Activated CD4-positive, alpha-beta T cell treated with anti-CD3 and anti-CD28 coated beads for 36 hours (primary cell): ENCODE results near the gene HAGHL. TPM values are rescaled to one million over a fixed set of nuclear protein-coding genes. Genes with fewer than 3 reads are reported as not detected.

Experiments used
- ATAC-seq: fragments of 200-7000 bp; cut with Tn5 transposase; one replicate; pipeline ENCODE4 v1.10.0; 2021; ENCODE audit warnings: mild to moderate bottlenecking, moderate library complexity
- CTCF ChIA-PET: fragments of 350-600 bp; sonication (Branson Sonifier 250); formaldehyde crosslinking; loops from one replicate; lab custom pipeline; 2021; ENCODE audit warnings: antibody characterized with exemption; lab: Charles Lee
- POLR2A ChIA-PET: fragments of 350-600 bp; sonication (Branson Sonifier 250); formaldehyde crosslinking; loops from one replicate; lab custom pipeline; 2021; ENCODE audit warnings: antibody characterized with exemption, inconsistent platforms; lab: Charles Lee
- DNase-seq: peaks from one replicate; pipeline ENCODE4 v3.0.0-alpha.2; 2020
- H3K27ac Mint-ChIP-seq: one replicate; pipeline ENCODE4 v1.8.0; 2021; ENCODE audit warnings: mixed read lengths
- H3K27me3 Mint-ChIP-seq: one replicate; pipeline ENCODE4 v1.8.0; 2021; ENCODE audit warnings: mixed read lengths
- H3K36me3 Mint-ChIP-seq: one replicate; pipeline ENCODE4 v1.8.0; 2021; ENCODE audit warnings: low read depth, mixed read lengths
- H3K4me1 Mint-ChIP-seq: one replicate; pipeline ENCODE4 v1.8.0; 2021; ENCODE audit warnings: mixed read lengths
- H3K4me3 Mint-ChIP-seq: one replicate; pipeline ENCODE4 v1.8.0; 2021; ENCODE audit warnings: mild to moderate bottlenecking, moderate library complexity, mixed read lengths
- H3K9me3 Mint-ChIP-seq: one replicate; pipeline ENCODE4 v1.8.0; 2021; ENCODE audit warnings: low read depth, mixed read lengths
- intact Hi-C, 2 experiments: fragments of 100-400 bp; cut with DNase I in 1 of 2; cut with micrococcal nuclease in 1 of 2; formaldehyde crosslinking; loops; one replicate each; pipeline versions ENCODE4 v1.14.2 to v1.15.1; 2022 to 2024; cut with DNase I, micrococcal nuclease
- total RNA-seq, 2 experiments: library from RNA; stranded (reverse); gene quantifications; one replicate each; pipeline ENCODE4 v1.2.3, GENCODE V29; 2021

HAGHL gene
- total RNA-seq, 2 experiments from 2014 or later: 10.0 to 11.7 TPM

DNA sequence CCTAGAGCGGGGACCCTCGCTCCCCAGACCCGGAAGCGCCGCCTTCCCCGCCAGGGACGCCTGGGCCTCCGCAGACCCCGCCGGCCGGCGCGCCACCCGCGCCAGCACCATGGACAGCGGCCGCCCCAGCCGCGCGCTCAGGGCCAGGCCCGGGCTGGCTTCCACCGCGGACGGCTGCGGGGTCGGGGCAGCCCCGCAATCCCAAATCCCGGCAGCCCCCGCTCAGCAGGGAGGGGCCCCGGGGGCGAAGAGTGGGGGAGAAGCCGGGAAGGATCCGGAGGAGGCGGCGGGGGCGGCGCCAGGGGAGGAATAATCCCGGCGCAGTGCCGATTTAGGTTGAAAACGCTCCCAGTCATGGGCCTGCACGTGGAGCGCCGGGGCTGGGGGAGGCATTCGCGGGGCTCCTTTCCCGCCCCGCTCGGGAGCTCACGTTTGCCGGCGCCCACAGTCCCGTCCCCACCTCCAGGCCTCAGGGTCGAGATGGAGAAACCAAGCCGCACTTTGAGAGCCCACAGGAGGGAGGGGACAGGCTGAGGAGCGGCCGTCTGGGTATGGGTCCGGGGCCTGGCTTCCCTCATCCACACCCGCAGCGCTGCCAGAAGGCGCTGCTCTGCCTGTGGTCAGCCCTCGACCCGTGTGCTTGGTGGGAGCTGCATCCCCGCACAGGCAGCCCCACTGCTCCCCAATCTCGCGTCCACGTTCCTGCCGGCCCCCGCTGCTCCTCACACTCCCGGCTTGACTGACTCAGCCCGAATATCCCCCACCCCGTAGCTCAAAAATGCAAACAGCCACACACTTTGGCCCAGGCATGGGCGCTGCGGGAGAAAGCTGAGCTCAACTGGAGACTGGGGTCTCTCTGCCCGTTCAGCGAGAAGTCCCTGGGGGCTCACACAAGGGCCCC is 26.0 kb upstream of the HAGHL start:
- peaks cover 2% of the 10 kb centered on the region for H3K4me1 Mint-ChIP-seq
- POLR2A ChIA-PET: no interaction called here
- no peaks in the 10 kb centered on the region for H3K9me3 Mint-ChIP-seq
- ATAC-seq (peak; percentile 51), DNase-seq (peak; percentile 60)
- H3K27ac Mint-ChIP-seq: no peak overlapping the region
- intact Hi-C loops: no loop called here
- no peak overlapping the region for H3K4me3 Mint-ChIP-seq
- CTCF ChIA-PET: interaction anchor here (1.0 to 2.7 kb wide), 2 partner anchors 12 to 19 kb away, joined by 3 to 11 read pairs; no protein-coding TSS in a partner anchor
- H3K36me3 Mint-ChIP-seq: no peaks in the 10 kb centered on the region
- H3K27me3 Mint-ChIP-seq: peaks cover 14% of the 10 kb centered on the region

DNA sequence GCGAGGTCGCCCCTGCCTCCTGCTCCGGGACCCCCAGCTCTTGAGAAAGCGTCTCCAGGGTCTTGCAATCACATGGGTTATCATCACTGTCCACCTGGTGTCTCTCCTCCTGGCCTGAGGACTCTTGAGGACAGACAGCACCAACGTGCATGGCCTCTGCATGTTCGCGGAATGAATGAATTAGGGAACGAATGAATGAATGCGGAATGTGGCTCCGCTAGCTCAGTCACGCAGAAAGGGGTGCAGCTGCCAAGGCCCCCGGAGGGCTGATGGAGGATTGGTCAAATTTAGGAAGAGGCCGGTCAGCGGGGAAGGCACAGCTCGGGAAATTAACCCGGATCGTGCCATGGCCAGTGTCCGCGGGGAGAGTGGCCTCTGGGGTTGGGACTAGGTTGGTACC is 24.6 kb upstream of the HAGHL start:
- H3K36me3 Mint-ChIP-seq: no peaks in the 10 kb centered on the region
- ChIA-PET POLR2A (no interaction called here), CTCF (interaction anchor here (0.5 to 2.7 kb wide), 3 partner anchors 10 to 67 kb away, joined by 3 to 11 read pairs (median 7); no protein-coding TSS in a partner anchor)
- intact Hi-C loops: no loop called here
- DNase-seq: no peak
- H3K27ac Mint-ChIP-seq: no peak overlapping the region
- H3K27me3 Mint-ChIP-seq: peaks cover 27% of the 10 kb centered on the region
- no peaks in the 10 kb centered on the region for H3K4me1 Mint-ChIP-seq
- no peaks in the 10 kb centered on the region for H3K9me3 Mint-ChIP-seq
- no peak for ATAC-seq
- H3K4me3 Mint-ChIP-seq: no peak overlapping the region

DNA sequence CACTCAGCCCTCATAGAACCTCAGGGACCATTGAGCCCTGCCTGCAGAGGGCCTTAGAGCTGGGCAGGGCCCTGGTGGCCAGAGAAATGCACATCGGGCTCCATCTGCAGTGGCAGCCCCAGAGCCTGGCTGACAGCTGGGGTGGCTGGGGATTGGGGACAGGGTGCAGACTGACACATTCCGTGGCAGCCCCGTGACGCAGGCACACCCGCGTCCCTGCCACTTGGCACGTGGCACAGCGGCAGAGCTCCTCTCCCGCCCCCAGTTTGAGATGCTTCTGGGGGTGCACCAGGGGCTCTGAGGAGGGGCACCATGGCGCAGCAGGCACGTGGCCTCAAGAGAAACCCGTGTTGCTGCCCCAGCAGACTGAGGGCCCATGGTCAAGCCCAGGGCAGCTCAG is 23.5 kb upstream of the HAGHL start:
- CTCF ChIA-PET: interaction anchor here (1.2 to 2.7 kb wide), 3 partner anchors 9 to 12 kb away, joined by 3 to 11 read pairs (median 4); partner anchors contain the start of gene METRN
- Mint-ChIP-seq H3K9me3 (no peaks in the 10 kb centered on the region), H3K27ac (no peak overlapping the region), H3K27me3 (peaks cover 35% of the 10 kb centered on the region), H3K4me3 (no peak overlapping the region), H3K36me3 (no peaks in the 10 kb centered on the region), H3K4me1 (no peaks in the 10 kb centered on the region)
- ATAC-seq (no peak), DNase-seq (no peak)
- intact Hi-C loops: no loop called here
- POLR2A ChIA-PET: no interaction called here

DNA sequence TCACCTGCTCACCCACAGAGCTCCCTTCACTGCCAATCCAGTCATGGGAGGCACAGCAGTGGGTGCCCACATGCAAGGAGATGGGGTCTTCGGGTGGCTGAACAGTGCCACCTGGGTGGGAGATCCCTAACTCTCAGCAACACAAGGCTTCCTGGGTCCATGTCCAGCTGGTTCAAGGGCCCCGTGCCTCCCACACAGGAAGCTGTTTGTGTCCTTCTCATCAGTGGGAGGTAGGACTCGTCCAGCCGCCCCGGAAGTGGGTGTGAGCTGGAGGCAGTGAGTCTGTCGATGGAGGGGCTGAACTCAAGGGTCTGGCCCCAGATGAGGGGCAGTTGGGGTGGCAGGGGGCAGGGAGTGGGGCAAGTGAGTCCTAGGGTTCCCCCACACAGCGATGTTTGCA is 22.9 kb upstream of the HAGHL start:
- no peak for ATAC-seq
- H3K27ac Mint-ChIP-seq: no peak overlapping the region
- intact Hi-C loops: no loop called here
- H3K9me3 Mint-ChIP-seq: no peaks in the 10 kb centered on the region
- ChIA-PET CTCF (interaction anchor here (0.7 to 1.4 kb wide), 3 partner anchors 8 to 16 kb away, joined by 3 to 4 read pairs (median 3); partner anchors contain the start of gene METRN), POLR2A (no interaction called here)
- no peaks in the 10 kb centered on the region for H3K4me1 Mint-ChIP-seq
- peaks cover 39% of the 10 kb centered on the region for H3K27me3 Mint-ChIP-seq
- H3K4me3 Mint-ChIP-seq: no peak overlapping the region
- H3K36me3 Mint-ChIP-seq: no peaks in the 10 kb centered on the region
- no peak for DNase-seq

DNA sequence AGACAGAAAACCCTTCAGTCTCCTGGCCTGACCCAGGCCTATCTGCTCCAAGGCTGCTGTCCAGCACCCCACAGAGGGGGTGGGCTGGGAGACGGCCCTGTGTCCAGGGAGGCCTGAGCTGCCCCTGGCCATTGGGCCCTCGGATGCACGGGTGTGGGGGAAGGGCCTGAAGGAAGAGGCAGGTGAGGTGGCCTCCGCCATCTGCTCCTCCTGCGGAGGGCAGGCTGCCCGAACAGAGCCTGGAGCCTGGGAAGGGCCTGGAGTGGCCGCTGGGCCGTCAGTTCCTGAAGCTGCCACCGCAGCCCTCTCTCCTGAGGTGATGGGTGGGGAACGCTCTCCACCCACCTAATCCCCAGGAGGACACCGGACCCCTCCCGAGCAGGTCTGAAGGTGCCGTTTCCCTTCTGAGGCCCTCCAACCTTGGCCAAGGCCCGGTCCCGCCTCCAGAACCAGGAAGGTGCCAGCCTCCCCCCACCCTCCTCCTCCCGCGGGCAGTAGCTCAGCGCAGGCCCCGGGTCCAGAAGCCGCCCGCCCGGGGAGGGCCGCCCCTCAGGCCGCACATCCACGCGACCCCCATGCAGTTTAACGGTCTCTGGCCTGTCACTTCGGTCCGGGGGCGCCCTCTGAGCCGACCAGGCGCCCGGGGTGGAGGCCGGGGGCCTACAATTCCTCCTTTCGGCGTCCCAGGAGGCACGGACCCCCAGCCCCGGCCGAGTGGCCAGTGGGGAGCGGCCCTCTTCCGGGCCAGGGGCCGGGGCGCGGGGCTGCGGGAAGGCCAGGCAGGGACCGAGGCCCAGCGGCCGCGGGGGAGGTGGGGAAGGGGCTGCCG is 22.1 kb upstream of the HAGHL start:
- no peak overlapping the region for H3K27ac Mint-ChIP-seq
- no peak overlapping the region for H3K4me3 Mint-ChIP-seq
- H3K4me1 Mint-ChIP-seq: no peaks in the 10 kb centered on the region
- no peaks in the 10 kb centered on the region for H3K36me3 Mint-ChIP-seq
- CTCF ChIA-PET: interaction anchor here (0.7 to 1.4 kb wide), 2 partner anchors 8 to 17 kb away, joined by 3 to 4 read pairs; no protein-coding TSS in a partner anchor
- peaks cover 46% of the 10 kb centered on the region for H3K27me3 Mint-ChIP-seq
- POLR2A ChIA-PET: no interaction called here
- intact Hi-C loops: no loop called here
- H3K9me3 Mint-ChIP-seq: no peaks in the 10 kb centered on the region
- no peak for ATAC-seq
- DNase-seq: no peak

DNA sequence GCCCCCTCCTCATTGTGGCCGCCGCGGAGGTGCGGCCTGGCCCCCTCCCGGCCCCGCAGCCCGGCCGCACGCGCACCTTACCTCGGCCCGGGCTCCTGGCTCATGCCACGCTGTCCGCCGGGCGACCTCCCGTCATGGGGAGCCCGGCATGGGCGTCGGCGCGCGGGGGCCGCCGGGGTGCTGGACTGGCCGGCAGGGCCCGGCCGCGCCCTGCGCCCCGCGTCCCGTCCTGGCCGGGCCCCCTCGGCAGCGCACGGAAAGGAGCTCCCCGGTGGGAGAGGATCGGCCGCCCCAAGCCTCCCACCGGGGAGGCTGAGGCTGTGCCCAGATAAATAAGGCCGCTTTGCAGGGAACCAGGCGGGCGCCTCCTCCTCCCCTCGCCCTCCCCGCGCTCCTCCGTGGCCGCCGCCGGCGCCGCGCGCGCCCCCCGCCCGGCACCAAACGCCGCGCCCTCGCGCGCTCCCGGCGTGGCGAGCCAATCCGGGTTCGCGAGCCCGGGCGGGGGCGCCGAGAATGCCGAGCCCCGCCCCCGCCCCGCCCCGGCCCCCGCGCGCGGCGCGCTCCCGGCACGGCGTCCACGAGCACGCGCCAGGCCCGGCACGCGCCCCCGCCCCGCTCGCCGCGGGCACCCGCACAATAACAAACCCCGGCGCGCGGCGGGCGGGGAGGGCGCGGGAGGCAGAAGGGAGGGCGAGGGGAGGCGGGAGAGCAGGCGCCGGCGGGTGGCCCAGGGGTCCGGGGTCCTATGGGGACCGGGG is 21.3 kb upstream of the HAGHL start, which contains the start of gene FBXL16:
Gene FBXL16, minus strand, starts transcription at position 371 of the 758 bp plus-strand sequence. CDS start 8,396 bp downstream, outside the sequence.
- ATAC-seq: no peak
- DNase-seq: peak; percentile 35
- Mint-ChIP-seq H3K36me3 (no peaks in the 10 kb centered on the region), H3K27me3 (peaks cover 47% of the 10 kb centered on the region), H3K9me3 (no peaks in the 10 kb centered on the region), H3K4me1 (no peaks in the 10 kb centered on the region), H3K4me3 (no peak within 1 kb of the TSS), H3K27ac (no peak within 1 kb of the TSS)
- ChIA-PET CTCF (no interaction called here), POLR2A (no interaction called here)
- intact Hi-C loops: no loop called here

DNA sequence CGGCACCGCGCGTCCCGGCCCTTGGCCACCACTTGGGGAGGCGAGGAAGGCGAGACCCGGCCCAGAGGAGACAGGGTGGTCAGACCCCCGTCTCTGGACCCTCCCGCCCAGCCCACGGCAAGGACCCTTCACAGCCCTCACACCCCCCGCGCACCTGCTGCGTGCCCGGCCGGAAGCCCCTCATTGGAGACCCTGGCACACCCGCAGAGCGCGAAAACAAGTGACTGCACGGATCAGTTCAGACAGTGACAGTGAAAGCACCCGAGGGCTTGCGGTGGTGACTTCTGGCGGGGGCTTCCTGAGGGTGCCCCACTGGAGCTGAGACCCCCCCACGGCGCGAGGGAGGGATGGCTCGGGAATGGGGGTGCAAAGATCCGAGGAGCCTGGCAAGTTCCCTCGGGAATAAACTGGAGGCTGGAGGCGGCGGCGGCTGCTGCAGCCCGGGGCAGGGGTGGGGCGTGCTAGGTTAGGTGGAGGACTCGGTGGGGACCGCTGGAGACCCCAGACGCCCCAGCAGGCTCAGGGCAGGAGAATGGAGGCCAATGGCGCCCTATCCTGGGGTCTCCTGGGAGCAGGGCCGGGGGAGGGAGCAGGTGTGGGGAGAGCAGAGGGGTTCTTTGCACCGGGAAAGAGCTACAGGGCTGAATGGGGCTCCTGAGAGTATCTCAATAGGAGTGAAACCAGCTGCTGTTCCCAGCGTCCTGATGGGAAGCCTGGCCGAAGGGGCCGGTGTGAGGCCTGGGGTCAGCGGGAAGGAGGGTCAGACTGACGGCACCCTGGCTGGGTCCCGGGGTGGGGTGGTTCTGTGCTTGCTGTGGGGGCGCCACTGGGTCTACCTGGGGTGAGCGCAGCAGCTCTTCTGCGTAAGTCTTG is 20.5 kb upstream of the HAGHL start:
- no peaks in the 10 kb centered on the region for H3K4me1 Mint-ChIP-seq
- DNase-seq (no peak), ATAC-seq (no peak)
- H3K9me3 Mint-ChIP-seq: no peaks in the 10 kb centered on the region
- intact Hi-C loops: no loop called here
- ChIA-PET POLR2A (no interaction called here), CTCF (interaction anchor here (0.7 to 1.3 kb wide), 5 partner anchors 13 to 366 kb away, joined by 3 to 5 read pairs (median 3); partner anchors contain the start of gene CHTF18)
- no peak overlapping the region for H3K27ac Mint-ChIP-seq
- peaks cover 47% of the 10 kb centered on the region for H3K27me3 Mint-ChIP-seq
- no peaks in the 10 kb centered on the region for H3K36me3 Mint-ChIP-seq
- no peak overlapping the region for H3K4me3 Mint-ChIP-seq

DNA sequence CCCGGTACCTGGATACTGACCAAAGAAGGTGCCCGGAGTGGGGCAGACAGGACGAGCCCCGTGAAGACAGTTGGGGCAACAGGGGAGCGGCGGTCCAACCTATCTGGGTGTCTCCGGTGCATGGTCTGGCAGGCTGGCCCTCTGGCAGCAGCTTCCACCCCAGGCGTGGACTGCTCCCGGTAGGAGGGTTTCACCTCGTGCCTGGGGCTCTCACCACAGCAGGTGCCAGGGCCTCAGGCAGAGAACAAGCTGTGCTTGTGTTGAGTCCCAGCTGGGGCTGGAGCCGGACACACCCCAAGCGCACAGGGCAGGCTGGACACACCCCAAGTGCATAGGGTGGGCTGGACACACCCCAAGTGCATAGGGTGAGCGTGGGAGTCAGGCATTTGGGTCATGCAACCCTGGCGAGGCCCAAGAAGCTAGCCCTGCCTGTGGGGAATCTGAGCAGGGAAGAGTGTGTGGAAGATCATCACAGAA is 19.8 kb upstream of the HAGHL start:
- Mint-ChIP-seq H3K27me3 (peaks cover 43% of the 10 kb centered on the region), H3K4me1 (no peaks in the 10 kb centered on the region), H3K9me3 (no peaks in the 10 kb centered on the region), H3K27ac (no peak overlapping the region), H3K4me3 (no peak overlapping the region), H3K36me3 (no peaks in the 10 kb centered on the region)
- ChIA-PET POLR2A (interaction anchor here (0.7 kb wide), 1 partner anchor 12 kb away, joined by 3 read pairs; no protein-coding TSS in a partner anchor), CTCF (interaction anchor here (0.7 to 1.3 kb wide), 4 partner anchors 13 to 367 kb away, joined by 3 to 5 read pairs (median 3); partner anchors contain the start of gene CHTF18)
- ATAC-seq (no peak), DNase-seq (no peak)
- intact Hi-C loops: no loop called here

DNA sequence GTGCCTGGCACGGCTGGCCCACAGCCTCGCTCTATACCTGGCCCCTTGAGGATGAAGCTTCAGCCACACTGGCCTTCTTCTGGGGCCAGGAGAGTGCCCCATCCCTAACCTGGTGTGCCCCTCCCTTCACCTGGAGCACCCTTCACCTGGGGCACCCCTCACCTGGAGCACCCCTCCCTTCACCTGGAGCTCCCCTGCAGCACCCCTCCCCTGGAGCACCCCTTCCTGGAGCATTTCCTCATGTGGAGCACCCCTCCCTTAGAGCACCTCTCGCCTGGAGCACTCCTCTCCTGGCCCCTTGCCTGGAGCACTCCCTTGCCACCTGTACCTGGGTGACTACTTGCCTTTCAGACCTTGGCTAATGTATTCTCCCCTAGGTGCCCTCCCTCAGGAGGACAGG is 18.9 kb upstream of the HAGHL start:
- CTCF ChIA-PET: interaction anchor here (0.5 to 1.3 kb wide), 3 partner anchors 12 to 452 kb away, joined by 3 to 5 read pairs (median 3); no protein-coding TSS in a partner anchor
- H3K36me3 Mint-ChIP-seq: no peaks in the 10 kb centered on the region
- ATAC-seq (no peak), DNase-seq (no peak)
- H3K27me3 Mint-ChIP-seq: peaks cover 40% of the 10 kb centered on the region
- POLR2A ChIA-PET: no interaction called here
- intact Hi-C loops: no loop called here
- H3K27ac Mint-ChIP-seq: no peak overlapping the region
- no peaks in the 10 kb centered on the region for H3K9me3 Mint-ChIP-seq
- no peaks in the 10 kb centered on the region for H3K4me1 Mint-ChIP-seq
- no peak overlapping the region for H3K4me3 Mint-ChIP-seq

DNA sequence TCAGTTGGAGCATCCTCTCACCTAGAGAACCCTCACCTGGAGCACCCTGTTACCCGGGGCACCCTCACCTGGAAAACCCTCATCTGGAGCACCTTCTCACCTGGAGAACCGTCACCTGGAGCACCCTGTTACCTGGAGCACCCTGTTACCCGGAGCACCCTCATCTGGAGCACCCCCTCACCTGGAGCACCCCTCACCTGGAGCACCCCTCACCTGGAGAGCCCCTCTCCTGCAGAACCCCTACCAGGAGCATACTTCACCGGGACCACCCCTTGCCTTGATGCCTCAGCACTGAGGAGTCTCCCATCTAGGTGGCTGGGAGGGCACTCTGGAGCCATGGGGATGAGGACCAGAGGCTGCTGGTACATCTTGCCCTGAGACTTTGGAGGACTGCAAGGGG is 17.9 kb upstream of the HAGHL start:
- no peaks in the 10 kb centered on the region for H3K4me1 Mint-ChIP-seq
- H3K27ac Mint-ChIP-seq: no peak overlapping the region
- H3K36me3 Mint-ChIP-seq: no peaks in the 10 kb centered on the region
- no peaks in the 10 kb centered on the region for H3K9me3 Mint-ChIP-seq
- POLR2A ChIA-PET: no interaction called here
- CTCF ChIA-PET: interaction anchor here (1.4 kb wide), 1 partner anchor 75 kb away, joined by 6 read pairs; no protein-coding TSS in a partner anchor
- peaks cover 41% of the 10 kb centered on the region for H3K27me3 Mint-ChIP-seq
- no peak for ATAC-seq
- intact Hi-C loops: no loop called here
- H3K4me3 Mint-ChIP-seq: no peak overlapping the region
- no peak for DNase-seq
